Right lobe of liver (tissue), 4 donors: Measurements from ENCODE around the gene APBB1.

Source experiments
- POLR2A ChIP-seq: fragments of 450-650 bp; IDR thresholded peaks from one replicate; pipeline ENCODE4 v1.6.1; 2017; ENCODE audit warnings: antibody characterized with exemption, mild to moderate bottlenecking
- TF ChIP-seq, protein P1 (sequence below), 4 donors: fragments of 200-600 bp in 3 of 4; fragments of 450-650 bp in 1 of 4; IDR thresholded peaks; one replicate each; pipeline versions ENCODE4 v1.5.1 to v1.8.0; 2016 to 2022; ENCODE audit warnings: antibody characterized with exemption in 4 of 4, mild to moderate bottlenecking in 2 of 4
- donor health status: DM: no; HTN: no; CAD: no.
- donor health status: DM: no; HTN: no; CAD: no.
- donor health status: DM: no; HTN: yes; CAD: no.

- TF ChIP-seq, protein P1, sequence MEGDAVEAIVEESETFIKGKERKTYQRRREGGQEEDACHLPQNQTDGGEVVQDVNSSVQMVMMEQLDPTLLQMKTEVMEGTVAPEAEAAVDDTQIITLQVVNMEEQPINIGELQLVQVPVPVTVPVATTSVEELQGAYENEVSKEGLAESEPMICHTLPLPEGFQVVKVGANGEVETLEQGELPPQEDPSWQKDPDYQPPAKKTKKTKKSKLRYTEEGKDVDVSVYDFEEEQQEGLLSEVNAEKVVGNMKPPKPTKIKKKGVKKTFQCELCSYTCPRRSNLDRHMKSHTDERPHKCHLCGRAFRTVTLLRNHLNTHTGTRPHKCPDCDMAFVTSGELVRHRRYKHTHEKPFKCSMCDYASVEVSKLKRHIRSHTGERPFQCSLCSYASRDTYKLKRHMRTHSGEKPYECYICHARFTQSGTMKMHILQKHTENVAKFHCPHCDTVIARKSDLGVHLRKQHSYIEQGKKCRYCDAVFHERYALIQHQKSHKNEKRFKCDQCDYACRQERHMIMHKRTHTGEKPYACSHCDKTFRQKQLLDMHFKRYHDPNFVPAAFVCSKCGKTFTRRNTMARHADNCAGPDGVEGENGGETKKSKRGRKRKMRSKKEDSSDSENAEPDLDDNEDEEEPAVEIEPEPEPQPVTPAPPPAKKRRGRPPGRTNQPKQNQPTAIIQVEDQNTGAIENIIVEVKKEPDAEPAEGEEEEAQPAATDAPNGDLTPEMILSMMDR (IDR thresholded peaks at IDR 0.05) = no peak
- TF ChIP-seq POLR2A = no peak
Observed at GRCh38 chr11:6378640-6378989, 40.3 kb downstream of the APBB1 start.
